GM18868 (cell line): ENCODE data around the gene RBM20.

Source experiments
- ATAC-seq: cut with Tn5 transposase; IDR thresholded peaks from one replicate; pipeline ENCODE4 v1.9.1; 2021; ENCODE audit warnings: mild to moderate bottlenecking, moderate library complexity; ENCODE audit not compliant: unreplicated experiment

Gene RBM20

DNA sequence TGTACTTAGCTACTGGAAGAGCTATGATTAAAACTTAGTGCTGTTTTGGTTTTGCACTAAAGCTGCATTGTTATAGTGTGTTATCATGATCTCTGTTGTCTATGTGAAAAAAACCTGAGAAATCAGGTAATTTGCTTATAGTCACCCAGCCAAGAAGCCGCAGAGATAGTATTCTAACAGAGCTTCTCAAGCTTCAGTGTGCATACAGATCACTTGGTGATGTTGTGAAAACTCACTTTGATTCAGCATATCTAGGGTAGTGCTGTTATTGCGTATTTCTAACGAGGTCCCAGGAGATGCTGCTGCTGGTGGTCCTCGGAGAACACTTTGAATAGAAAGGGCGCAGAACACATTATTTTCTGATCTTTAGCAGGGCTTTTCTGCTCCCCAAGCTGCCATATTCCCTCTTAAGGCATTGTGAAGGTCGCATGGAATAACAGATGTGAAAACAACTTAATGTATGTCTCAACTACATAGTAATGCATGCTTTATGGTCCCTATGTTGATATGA is 159.2 kb downstream of the RBM20 start:
- peak; percentile 72 for ATAC-seq

DNA sequence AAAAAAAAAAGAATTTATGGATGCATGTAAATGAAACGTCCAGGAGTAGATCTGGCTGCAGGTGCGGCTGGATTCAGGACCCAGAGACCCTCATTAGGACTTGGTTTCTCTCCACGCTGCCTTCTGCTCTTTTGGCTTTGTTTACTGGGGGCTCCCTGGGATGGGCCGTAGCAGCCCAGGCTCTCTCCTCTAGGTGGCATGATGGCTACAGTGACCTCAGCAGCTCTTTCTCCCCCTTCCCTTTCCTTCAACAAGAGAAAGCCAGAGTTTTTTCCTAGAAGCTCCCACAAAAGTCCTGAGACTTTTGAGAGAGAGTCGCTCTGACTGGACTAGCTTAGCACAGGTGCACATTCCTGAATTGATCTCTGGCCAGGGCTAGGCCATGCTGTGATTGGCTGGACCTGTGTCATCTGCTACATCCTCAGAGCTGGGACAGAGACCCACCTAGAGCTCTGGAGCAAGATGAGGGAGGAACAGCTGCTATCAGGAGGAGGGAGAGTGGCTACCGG is 159.7 kb downstream of the RBM20 start:
- peak; percentile 36 for ATAC-seq

DNA sequence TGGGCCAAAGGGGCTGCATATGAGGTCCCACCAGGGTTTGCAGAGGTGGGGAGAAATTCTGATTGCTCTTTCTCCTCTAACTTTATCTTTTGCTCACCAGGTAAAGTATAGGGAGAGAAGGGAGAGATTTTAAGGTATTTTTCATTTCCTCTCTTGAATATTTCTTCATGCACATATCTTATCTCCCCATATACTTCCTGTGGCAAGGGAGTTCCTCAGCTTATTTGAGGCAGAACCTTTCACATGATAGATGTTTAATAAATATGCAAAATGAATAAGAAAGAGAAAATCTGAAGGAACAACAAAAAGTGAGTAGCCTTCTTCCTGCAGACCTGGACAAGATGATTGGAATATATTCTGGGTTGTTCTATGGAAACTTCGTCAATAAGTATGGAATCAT is 160.2 kb downstream of the RBM20 start:
- ATAC-seq = no peak

DNA sequence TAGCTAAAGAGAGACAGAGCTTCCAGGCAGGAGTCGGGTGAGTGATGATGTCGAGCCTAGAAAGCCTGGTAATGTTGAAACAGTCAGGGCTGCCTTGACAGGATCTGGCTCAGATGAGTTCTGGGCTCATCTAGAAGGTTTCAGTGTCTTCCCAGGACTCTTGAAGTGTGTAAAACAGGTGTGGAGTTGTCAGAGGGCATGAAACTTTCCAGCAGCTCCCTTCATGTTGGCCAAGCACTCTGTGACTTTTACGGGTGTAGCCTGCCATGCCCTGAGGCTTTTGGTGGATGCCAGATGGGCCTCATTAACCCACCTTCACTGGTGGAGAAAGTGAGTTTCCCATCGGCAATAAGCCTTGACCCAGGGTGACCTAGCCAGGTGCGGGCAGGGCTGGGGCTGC is 161.2 kb downstream of the RBM20 start:
- no peak for ATAC-seq

DNA sequence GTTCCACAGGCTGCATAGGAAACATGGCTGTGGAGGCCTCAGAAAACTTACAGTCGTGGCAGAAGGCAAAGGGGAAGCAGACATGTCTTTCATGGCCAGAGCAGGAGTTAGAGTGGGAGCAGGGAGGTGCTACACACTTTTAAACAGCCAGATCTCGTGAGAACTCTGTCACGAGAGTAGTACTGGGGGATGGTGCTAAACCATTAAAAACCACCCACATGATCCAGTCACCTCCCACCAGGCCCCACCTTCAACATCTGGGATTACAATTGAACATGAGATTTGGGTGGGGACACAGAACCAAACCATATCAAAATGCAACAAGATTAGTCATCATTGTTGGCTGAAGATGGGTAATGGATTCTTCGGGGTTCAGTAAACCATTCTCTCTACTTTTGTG is 162.2 kb downstream of the RBM20 start:
- ATAC-seq = no peak

DNA sequence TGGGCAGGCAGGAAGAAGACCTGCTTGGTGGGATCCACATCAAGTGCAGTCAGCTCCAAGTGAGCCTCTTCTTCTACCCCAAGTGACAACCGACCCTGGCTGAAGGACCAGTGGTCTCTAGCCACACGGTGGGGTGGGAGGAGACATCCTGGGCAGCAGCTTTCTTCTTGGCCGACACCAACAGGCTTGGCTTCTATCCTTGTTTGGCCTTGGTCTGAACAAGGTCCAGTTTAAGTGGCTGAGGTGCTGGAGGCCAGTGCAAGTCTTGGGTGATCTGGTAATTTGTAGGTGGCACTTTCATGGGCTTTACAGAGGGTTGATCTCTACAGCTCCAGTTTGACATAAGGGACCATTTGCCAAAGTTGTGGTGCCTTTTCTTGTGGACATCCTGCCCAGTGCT is 164.0 kb downstream of the RBM20 start:
- ATAC-seq = no peak

DNA sequence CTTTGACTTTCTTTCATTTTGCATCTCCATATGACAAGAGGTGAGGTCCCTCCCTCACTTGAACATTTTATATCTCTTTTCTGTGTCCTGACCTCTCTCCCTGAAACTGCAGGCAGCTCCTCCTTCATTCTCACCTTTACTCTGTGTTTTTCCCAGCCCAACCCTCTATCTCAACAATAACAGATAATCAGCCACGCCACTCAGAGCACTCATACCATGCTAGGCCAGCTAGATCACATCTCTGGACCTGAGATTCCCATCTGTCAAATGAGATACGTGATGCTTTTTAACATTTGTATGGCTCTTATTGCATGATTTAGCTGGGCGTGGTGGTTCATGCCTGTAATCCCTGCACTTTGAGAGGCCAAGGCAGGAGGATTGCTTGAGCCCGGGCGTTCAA is 164.5 kb downstream of the RBM20 start:
- no peak for ATAC-seq

DNA sequence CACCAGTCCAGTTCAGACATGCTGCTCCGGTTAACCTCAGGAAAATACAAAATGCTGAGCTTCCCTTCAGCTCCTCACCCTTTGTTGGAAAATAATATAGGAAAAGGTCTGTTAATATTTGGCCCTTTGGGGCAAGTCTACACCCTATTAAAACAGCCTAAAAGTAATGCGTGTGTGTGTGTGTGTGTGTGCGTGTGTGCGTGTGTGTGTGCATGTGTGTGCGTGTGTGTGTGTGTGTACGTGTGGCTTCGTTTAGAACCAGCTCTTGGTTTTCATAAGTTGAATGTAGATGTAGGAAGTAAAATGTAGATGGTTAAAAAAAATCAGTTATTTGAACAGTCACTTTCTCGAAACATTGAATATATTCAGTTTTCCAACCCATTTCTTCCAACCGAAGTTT is 166.5 kb downstream of the RBM20 start:
- no peak for ATAC-seq

DNA sequence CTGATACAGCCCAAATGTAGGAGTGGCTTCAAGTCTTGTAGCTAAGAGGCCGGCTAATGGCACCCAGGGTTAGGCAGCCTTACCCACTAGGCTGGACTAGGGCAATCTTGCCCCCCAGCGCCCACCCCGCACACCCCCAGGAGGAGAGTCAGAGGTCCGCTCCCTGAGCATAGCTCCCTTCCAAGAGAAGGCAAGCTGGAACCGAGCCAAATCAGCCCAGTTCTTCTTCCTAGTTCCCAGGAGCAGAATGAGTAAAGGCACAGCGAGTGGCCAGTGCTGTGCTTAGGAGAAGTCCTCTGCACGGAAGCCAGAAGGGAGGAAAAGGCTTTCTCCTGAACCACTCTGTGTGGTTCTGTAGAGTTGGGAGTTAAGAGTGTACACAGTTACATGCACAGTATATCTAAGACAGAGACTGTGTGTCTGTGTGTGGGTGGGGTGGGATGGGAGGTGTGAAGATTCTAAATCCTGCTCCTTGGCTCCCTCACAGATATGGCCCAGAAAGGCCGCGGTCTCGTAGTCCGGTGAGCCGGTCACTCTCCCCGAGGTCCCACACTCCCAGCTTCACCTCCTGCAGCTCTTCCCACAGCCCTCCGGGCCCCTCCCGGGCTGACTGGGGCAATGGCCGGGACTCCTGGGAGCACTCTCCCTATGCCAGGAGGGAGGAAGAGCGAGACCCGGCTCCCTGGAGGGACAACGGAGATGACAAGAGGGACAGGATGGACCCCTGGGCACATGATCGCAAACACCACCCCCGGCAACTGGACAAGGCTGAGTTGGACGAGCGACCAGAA is 167.8 kb downstream of the RBM20 start:
- no peak for ATAC-seq

DNA sequence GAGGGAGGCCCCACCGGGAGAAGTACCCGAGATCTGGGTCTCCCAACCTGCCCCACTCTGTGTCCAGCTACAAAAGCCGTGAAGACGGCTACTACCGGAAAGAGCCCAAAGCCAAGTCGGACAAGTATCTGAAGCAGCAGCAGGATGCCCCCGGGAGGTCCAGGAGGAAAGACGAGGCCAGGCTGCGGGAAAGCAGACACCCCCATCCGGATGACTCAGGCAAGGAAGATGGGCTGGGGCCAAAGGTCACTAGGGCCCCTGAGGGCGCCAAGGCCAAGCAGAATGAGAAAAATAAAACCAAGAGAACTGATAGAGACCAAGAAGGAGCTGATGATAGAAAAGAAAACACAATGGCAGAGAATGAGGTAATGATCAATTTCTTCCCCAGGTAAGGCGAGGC is 168.4 kb downstream of the RBM20 start:
- no peak for ATAC-seq

DNA sequence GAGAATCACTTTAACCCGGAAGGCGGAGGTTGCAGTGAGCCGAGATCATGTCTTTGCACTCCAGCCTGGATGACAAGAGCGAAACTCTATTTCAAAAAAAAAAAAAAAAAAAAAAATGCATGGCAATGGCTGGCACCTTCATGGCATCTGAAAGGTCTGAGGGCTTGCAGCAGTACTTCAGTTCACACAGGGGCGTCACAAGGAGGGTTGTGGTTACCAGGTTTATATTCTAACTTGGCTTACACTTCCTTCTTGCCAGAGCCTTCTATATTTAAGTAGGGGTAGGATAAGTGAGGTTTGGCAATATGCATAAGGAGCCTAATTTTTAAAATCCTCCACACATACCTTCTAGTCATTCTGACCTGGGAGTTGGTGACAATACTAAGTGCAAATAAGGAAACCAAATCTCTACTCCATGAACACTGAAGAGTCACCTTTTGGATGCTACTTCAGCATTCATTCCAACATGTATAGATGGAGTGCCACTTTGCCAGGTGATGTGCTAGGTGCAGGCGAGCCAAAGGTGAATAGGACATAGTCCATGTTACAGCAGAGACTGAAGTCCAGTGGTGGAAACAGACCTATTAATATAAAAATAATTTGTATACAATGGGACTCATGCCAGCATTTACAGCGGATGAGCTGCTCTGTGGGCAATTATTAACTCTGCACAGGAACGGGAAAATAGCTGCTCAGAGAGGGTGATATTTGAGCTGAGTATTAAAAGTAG is 169.8 kb downstream of the RBM20 start:
- ATAC-seq = no peak

DNA sequence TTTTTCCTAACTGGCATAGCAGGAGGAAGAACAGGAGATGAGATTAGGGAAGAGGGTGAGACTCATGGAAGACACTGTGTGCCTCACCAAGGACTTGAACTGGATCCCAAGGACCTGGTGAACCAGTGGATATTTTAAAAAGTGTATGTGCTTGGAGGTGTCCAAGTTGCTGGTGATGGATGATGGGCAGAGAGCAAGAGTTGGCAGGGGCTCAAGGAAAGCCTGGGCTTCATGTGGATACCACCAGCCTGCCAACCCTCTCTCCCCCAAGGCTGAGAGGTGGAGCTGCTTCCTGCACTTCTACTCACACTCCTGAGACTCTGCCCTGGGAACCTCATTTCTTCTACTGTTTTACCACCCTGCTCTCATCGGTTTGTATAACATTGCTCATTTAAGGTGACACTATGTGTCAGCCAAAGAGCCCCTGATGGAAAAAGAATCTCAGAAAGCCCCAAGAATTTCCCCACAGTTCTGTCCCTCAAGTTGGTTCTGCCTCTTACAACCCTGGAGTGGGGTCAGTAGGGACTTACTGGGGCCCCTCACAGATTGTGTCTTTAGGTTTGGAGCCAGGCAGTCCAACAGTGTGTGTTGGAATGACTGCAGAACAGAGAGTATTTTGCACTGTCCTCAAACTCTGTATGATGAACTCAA is 171.3 kb downstream of the RBM20 start:
- ATAC-seq = peak; percentile 79

DNA sequence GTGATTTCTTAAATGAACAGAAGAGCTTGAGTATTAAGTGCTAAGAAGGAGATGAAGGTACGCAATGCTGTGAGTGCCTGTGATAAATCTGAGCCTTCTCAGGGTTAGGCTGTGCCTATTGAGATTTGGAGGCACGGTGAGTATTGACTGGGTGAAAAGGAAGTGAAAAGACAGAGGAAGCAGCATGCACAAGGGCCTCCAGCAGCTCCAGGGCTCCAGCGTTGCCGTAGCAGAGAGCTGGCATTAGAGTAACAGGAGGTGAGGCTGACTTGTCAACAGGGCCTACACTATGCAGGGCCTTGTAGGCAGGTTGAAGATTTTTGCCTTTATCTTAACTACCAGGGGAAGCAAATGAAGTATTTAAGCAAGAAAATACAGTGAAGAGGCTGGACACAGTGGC is 173.5 kb downstream of the RBM20 start:
- no peak for ATAC-seq

DNA sequence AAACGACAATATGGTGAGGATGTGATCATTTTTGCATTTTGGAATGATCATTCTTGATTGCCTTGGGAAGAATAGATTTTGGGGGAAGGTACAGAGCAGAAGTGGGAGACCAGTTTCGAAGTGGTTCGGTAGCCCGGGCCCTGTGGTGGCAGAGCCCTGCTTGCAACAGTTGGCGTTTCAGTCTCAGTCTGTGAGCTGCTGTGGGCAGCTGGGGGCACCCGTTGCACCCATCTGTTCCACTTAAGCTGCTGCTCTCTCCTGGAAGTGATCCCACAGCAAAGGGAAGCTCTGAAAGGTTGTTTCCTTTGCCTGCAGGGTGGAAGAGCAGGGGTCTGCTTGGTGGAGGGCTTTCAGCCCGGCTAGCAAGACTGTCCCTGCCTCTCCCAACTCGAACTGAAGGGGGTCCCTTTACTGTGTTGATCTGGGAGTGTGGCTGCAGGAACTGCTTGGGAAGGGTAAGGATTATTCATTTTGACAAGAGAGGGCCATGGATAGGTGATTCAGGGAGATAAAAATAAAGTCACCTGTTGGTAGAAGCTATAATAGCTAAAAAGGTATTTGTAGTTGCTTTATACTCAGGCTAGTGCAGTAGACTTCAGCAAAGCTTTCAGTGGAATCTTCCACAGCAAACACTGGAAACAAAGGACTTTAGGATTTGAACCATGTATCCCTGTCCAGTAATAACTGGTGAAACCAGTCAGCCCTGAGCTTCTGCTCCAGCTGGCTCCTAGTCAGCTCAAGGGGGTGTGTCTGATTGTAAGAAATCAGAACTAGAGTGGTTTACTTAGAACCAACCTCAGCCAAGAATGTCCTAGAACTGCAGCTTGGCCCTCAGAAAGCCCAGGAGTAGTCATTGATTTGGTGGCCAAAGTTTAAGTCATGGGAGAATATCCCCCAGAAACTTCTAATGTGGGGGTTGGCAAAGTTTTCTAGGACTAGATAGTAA is 174.4 kb downstream of the RBM20 start:
- ATAC-seq = no peak

DNA sequence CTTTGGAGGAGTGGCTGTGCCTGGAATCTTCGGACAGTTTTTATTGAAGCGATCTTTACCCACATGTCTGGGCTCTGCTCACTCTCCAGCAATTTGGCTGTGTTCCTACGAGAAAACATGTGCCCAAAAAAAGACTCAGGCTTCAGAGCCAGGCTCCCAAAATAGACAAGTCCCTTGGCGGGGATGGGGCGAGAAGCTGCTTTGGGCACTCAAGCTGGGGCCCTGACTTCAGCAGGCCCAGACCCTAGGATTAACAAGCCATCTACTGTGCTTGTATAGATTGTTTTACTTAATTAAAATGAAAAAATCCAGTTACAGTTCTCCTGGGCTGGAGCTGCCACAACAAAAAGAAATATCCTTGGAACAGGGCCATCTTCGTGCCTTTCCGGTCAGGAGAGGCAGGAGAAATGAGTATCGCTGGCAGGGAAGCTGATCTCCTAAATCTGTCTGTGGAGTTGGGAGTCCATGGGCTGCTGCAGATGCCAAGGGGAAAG is 176.2 kb downstream of the RBM20 start:
- no peak for ATAC-seq

DNA sequence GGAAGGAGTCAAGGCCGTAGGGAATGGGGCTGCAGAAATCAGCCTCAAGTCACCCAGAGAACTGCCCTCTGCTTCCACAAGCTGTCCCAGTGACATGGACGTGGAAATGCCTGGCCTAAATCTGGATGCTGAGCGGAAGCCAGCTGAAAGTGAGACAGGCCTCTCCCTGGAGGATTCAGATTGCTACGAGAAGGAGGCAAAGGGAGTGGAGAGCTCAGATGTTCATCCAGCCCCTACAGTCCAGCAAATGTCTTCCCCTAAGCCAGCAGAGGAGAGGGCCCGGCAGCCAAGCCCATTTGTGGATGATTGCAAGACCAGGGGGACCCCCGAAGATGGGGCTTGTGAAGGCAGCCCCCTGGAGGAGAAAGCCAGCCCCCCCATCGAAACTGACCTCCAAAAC is 177.4 kb downstream of the RBM20 start:
- ATAC-seq = no peak

DNA sequence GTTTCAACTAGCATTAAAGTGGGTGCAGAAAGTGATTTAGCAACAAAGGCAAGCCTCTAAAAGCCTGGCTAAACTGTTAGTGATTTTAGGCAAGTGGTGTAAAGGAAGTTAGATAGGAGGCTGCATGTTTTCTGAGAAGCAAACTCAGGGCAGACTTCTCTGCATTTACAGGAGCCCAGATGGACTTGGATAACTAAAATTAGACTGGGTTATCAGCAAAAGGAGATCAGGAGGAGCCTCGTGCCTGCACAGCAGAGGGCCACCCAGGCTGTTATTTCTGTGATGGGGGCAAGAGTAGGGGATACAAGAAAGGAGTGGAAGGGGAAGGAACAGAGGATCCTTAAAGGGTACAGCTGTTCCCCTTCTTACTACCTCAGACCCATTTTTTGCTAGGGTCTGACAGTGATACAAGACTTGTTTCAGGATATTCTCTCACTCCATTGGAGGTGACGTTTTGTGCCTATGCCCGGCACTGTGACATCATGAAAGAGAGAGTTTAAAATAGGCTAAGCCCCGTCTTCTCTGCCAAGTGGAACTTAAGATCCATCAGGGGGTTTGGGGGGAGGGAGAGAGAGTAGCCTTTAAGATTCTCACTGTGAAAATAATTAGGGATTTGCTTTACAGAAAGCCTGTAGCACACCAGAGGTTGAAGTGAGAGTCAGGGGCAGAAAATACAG is 178.0 kb downstream of the RBM20 start:
- ATAC-seq = no peak

DNA sequence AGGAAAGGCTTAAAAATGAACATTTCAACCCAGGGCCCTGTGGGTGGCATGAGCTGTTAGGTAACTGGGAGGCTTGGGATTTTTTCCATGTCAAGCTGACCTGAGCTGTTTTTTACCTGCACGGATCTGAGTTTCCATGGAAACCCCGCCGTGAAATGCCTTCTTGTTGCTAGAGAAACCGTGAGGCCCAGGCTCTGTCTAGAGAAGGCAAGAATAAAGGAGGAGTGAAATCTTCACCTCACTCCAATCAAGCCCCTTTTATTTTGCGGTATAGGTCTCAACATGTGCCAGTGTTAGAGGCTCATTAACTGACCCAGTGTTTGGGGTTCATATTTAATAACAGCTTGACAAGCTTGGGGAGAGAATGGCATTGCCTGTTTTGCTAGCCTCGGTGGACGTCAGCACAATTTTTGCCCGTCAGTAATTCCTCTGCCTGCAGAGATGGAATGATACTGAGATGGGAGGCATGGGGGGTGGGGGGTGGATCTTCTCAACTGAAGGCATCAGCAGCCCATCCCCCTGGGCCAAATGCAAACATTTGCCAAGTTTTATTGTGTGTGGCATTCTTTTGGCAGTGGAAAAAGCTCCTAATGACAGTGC is 178.7 kb downstream of the RBM20 start:
- no peak for ATAC-seq

DNA sequence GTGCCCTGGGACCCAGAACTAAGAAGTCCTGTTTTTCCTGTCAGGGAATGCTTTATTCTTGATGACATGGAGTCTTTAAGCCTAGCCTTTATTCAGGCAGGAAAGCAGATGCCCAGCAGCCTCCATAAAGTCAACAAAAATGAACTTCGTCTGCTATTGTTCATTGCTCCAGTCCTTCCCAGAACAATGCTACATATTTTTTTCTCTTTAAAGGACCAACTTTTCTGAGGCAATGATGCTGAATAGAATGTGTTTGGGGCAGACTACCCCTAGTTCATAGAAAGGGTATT is 180.0 kb downstream of the RBM20 start:
- no peak for ATAC-seq

DNA sequence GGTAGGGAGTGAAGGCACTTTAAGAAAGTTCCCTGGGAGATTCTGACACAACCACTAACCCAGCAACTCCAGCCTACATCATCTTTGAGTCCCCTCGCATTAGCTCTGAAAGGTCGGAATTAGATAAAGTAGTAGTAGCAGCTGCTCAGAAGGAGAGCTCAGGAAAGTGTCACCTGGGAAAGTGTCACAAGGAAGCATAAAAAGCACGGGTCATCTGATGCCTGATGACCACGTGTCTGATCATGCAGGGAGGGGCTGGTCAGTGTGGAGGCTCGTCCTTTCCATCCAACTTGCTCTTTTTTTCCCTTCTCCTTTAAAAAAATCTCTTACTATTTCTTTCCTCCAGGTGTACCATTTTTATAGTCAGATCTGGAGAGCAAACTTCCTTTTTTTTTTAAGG is 180.5 kb downstream of the RBM20 start:
- ATAC-seq = no peak
